Small intestine (tissue), 7 donors: ENCODE measurements around the gene TNNI2. TPM values are rescaled to one million over a fixed set of nuclear protein-coding genes. Genes with fewer than 3 reads are reported as not detected.

Experiments used
- DNase-seq, 2 donors: peaks; one replicate each; pipeline versions ENCODE4 v3.0.0 to v3.0.0-alpha.2; 2013
- FAIRE-seq: peaks from 2 replicates; lab custom pipeline; 2012; peaks lifted over from hg19 to GRCh38; lab: Jason Lieb, UNC
- H3K27ac ChIP-seq, 3 donors: one replicate each; pipeline ENCODE4 v1.5.1; 2013; ENCODE audit warnings: low read length in 2 of 3, mild to moderate bottlenecking in 2 of 3, control low read depth in 1 of 3, inconsistent platforms in 1 of 3, low read depth in 1 of 3, moderate library complexity in 1 of 3
- H3K27me3 ChIP-seq, 3 donors: one replicate each; pipeline ENCODE4 v1.6.1; 2013; ENCODE audit warnings: low read length in 3 of 3, inconsistent platforms in 1 of 3; ENCODE audit not compliant: control insufficient read depth in 3 of 3, insufficient read depth in 3 of 3
- H3K36me3 ChIP-seq, 3 donors: one replicate each; pipeline ENCODE4 v1.6.1; 2013; ENCODE audit warnings: low read length in 3 of 3, inconsistent platforms in 1 of 3, low read depth in 1 of 3, mild to moderate bottlenecking in 1 of 3, moderate library complexity in 1 of 3; ENCODE audit not compliant: control insufficient read depth in 3 of 3, insufficient read depth in 2 of 3
- H3K4me1 ChIP-seq, 3 donors: one replicate each; pipeline ENCODE4 v1.6.1; 2013; ENCODE audit warnings: low read length in 2 of 3, inconsistent platforms in 1 of 3, low read depth in 1 of 3, mild to moderate bottlenecking in 1 of 3, moderate library complexity in 1 of 3; ENCODE audit not compliant: control insufficient read depth in 3 of 3, insufficient read depth in 2 of 3
- H3K4me3 ChIP-seq, 3 donors: one replicate each; pipeline ENCODE4 v1.5.1; 2013; ENCODE audit warnings: low read length in 3 of 3, control low read depth in 1 of 3, inconsistent platforms in 1 of 3, low read depth in 1 of 3, mild to moderate bottlenecking in 1 of 3, moderate library complexity in 1 of 3
- H3K9me3 ChIP-seq, 2 donors: one replicate each; pipeline ENCODE4 v1.6.1; 2013; ENCODE audit warnings: low read depth in 1 of 2, low read length in 1 of 2; ENCODE audit not compliant: control insufficient read depth in 2 of 2, insufficient read depth in 1 of 2
- whole genome bisulfite sequencing, 3 donors: extraction: QIAGEN DNeasy Blood & Tissue Kit; methylation state at CpG; one replicate each; pipeline ENCODE4 v1.1.7; 2013; 5-methylcytosine and 5-hydroxymethylcytosine counted together
- polyA plus RNA-seq, 4 donors: library from polyadenylated mRNA; stranded (reverse) in 3 of 4; unstranded in 1 of 4; fragments of 200-250 nt in 3 of 4; fragments of 120-200 nt in 1 of 4; gene quantifications; one replicate each; pipeline versions ENCODE4 v1.2.1 to v1.2.3, GENCODE V29; 2013
- donor health status: healthy with polysubstance abuse.
- donor health status: control.
- donor health status: control.
- donor health status: Bipolar disorder and iron deficiency.
- donor health status: healthy.

TNNI2 gene
- polyA plus RNA-seq, 4 donors = 0.49 to 8.9 (median 8.2) TPM

- no peak overlapping the region for H3K27ac ChIP-seq
- DNase-seq (no peak), FAIRE-seq (no peak)
- 83 to 85% (median 83%) methylated on average over 12 of the region's 12 CpGs for WGBS, 3 donors
- H3K36me3 ChIP-seq = no peaks in the 10 kb centered on the region
- H3K27me3 ChIP-seq = peaks cover 0 to 2% (median 0%) of the 10 kb centered on the region in 3 donors
- H3K4me3 ChIP-seq = no peak overlapping the region
- no peaks in the 10 kb centered on the region for H3K9me3 ChIP-seq
- H3K4me1 ChIP-seq = peaks cover 3 to 63% (median 11%) of the 10 kb centered on the region in 3 donors
Measured at GRCh38 chr11:1828542-1828941, 10.2 kb upstream of the TNNI2 start.

- H3K27ac ChIP-seq = no peak overlapping the region
- no peaks in the 10 kb centered on the region for H3K36me3 ChIP-seq
- peaks cover 3 to 68% (median 11%) of the 10 kb centered on the region in 3 donors for H3K4me1 ChIP-seq
- 73 to 78% (median 76%) methylated on average over 11 of the region's 11 CpGs for WGBS, 3 donors
- no peak overlapping the region for H3K4me3 ChIP-seq
- peaks cover 0 to 2% (median 0%) of the 10 kb centered on the region in 3 donors for H3K27me3 ChIP-seq
- FAIRE-seq (no peak), DNase-seq (no peak)
- H3K9me3 ChIP-seq = no peaks in the 10 kb centered on the region
Measured at GRCh38 chr11:1829039-1829820, 9.6 kb upstream of the TNNI2 start.

GRCh38 chr11:1830004-1830321, 8.8 kb upstream of the TNNI2 start:
- FAIRE-seq (no peak), DNase-seq (peak in 1 of 2 donors; percentile 63)
- H3K27ac ChIP-seq = peak overlapping the region in 1 of 3 donors; percentile 43
- H3K4me1 ChIP-seq = peaks cover 3 to 71% (median 17%) of the 10 kb centered on the region in 3 donors
- H3K9me3 ChIP-seq = no peaks in the 10 kb centered on the region
- no peak overlapping the region for H3K4me3 ChIP-seq
- no peaks in the 10 kb centered on the region for H3K36me3 ChIP-seq
- 9 to 43% (median 24%) methylated on average over 6 of the region's 6 CpGs for WGBS, 3 donors
- peaks cover 0 to 2% (median 0%) of the 10 kb centered on the region in 3 donors for H3K27me3 ChIP-seq

- no peaks in the 10 kb centered on the region for H3K36me3 ChIP-seq
- H3K4me3 ChIP-seq = no peak overlapping the region
- H3K27ac ChIP-seq = peak overlapping the region; percentile 40 to 56 (median 43)
- FAIRE-seq (no peak), DNase-seq (peak; percentile 94 to 95)
- WGBS, 3 donors = 11 to 50% (median 22%) methylated on average over 33 of the region's 33 CpGs
- peaks cover 0 to 2% (median 0%) of the 10 kb centered on the region in 3 donors for H3K27me3 ChIP-seq
- H3K4me1 ChIP-seq = peaks cover 3 to 71% (median 19%) of the 10 kb centered on the region in 3 donors
- H3K9me3 ChIP-seq = no peaks in the 10 kb centered on the region
Measured at GRCh38 chr11:1830322-1831223, 8.2 kb upstream of the TNNI2 start.

GRCh38 chr11:1831338-1832210, 7.2 kb upstream of the TNNI2 start:
- DNase-seq (no peak), FAIRE-seq (no peak)
- 39 to 68% (median 51%) methylated on average over 24 to 26 of the region's 26 CpGs for WGBS, 3 donors
- Histone ChIP-seq H3K27ac (peak overlapping the region in 1 of 3 donors; percentile 40), H3K27me3 (peaks cover 0 to 2% (median 0%) of the 10 kb centered on the region in 3 donors), H3K36me3 (no peaks in the 10 kb centered on the region), H3K4me3 (no peak overlapping the region), H3K4me1 (peaks cover 3 to 71% (median 19%) of the 10 kb centered on the region in 3 donors), H3K9me3 (no peaks in the 10 kb centered on the region)

- FAIRE-seq (no peak), DNase-seq (peak; percentile 54 to 77)
- Histone ChIP-seq H3K27ac (no peak overlapping the region), H3K9me3 (no peaks in the 10 kb centered on the region), H3K27me3 (peaks cover 0 to 2% (median 0%) of the 10 kb centered on the region in 3 donors), H3K4me1 (peaks cover 3 to 63% (median 19%) of the 10 kb centered on the region in 3 donors), H3K36me3 (no peaks in the 10 kb centered on the region), H3K4me3 (no peak overlapping the region)
- 12 to 23% (median 14%) methylated on average over 22 to 40 of the region's 40 CpGs for WGBS, 3 donors
Measured at GRCh38 chr11:1832211-1832919, 6.4 kb upstream of the TNNI2 start.

GRCh38 chr11:1832920-1833295, 5.9 kb upstream of the TNNI2 start:
- DNase-seq = no peak
- no peak for FAIRE-seq
- Histone ChIP-seq H3K27me3 (peaks cover 0 to 2% (median 0%) of the 10 kb centered on the region in 3 donors), H3K4me1 (peaks cover 3 to 66% (median 19%) of the 10 kb centered on the region in 3 donors), H3K36me3 (no peaks in the 10 kb centered on the region), H3K4me3 (no peak overlapping the region), H3K9me3 (no peaks in the 10 kb centered on the region), H3K27ac (peak overlapping the region in 1 of 3 donors; percentile 100)
- 49 to 60% (median 59%) methylated on average over 17 of the region's 17 CpGs for WGBS, 3 donors
